Measurements from ENCODE around the gene SPOCK1. TPM values are rescaled to one million over a fixed set of nuclear protein-coding genes. Genes with fewer than 3 reads are reported as not detected.
"Not testable (repeated sequence)": the region's sequence is repeated elsewhere in the genome, so short reads cannot be mapped to it uniquely, and the experiment has no call there.

The SPOCK1 gene
- total and polyA plus RNA-seq, 2 donors (not counting 3 experiments of a cell fraction or from before 2014, with no cell fraction given) = 144 to 280 TPM

DNA sequence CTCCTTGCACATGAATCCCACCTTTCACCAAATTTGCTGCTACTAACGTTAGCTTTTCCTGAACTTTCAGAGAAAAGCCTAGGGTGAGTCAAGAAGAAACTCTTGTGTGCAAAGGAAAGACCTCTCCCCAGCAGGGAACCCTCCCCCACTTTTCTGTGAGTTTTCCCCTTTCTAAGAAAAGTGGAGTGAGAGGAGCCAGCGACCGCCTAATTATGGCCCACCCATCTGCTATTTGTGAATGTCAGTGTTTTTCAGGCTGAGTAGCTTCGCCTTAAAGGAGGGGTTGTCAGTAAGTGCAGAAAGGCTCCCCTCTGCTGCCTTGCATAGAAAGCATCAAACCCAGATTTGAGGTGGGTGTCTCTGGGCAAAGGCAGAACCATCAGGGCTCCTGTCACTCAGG, 46.8 kb upstream of the SPOCK1 start:
- DNase-seq (ENCODE audit: low read depth, low spot score) (no peak), FAIRE-seq (no peak)
- ChIA-PET CTCF (interaction anchor here (0.6 to 1.2 kb wide), 2 partner anchors 59 to 323 kb away, joined by 3 to 5 read pairs; no protein-coding TSS in a partner anchor), POLR2A (no interaction called here)
- TF ChIP-seq, protein P1, sequence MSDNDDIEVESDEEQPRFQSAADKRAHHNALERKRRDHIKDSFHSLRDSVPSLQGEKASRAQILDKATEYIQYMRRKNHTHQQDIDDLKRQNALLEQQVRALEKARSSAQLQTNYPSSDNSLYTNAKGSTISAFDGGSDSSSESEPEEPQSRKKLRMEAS (IDR thresholded peaks at IDR 0.05; ENCODE audit: insufficient read depth, insufficient read length) = no peak
- TF ChIP-seq POLR2A (IDR thresholded peaks at IDR 0.05; ENCODE audit: low read depth, low read length) (no peak), EZH2 (IDR thresholded peaks at IDR 0.05; ENCODE audit: borderline replicate concordance, low read depth, low read length, severe bottlenecking) (no peak), FOS (IDR thresholded peaks at IDR 0.05; ENCODE audit: borderline replicate concordance, insufficient read depth, low read length) (no peak)
- TF ChIP-seq, protein P2, sequence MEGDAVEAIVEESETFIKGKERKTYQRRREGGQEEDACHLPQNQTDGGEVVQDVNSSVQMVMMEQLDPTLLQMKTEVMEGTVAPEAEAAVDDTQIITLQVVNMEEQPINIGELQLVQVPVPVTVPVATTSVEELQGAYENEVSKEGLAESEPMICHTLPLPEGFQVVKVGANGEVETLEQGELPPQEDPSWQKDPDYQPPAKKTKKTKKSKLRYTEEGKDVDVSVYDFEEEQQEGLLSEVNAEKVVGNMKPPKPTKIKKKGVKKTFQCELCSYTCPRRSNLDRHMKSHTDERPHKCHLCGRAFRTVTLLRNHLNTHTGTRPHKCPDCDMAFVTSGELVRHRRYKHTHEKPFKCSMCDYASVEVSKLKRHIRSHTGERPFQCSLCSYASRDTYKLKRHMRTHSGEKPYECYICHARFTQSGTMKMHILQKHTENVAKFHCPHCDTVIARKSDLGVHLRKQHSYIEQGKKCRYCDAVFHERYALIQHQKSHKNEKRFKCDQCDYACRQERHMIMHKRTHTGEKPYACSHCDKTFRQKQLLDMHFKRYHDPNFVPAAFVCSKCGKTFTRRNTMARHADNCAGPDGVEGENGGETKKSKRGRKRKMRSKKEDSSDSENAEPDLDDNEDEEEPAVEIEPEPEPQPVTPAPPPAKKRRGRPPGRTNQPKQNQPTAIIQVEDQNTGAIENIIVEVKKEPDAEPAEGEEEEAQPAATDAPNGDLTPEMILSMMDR (IDR thresholded peaks at IDR 0.05; ENCODE audit: extremely low read depth in 1 of 2, insufficient read depth in 1 of 2, low read depth in 1 of 2, low read length in 2 of 2) = no peak
- no peaks in the 10 kb centered on the region for H3K36me3 ChIP-seq (ENCODE audit: control insufficient read depth in 2 of 2, extremely low read depth in 1 of 2, insufficient read depth in 2 of 2, low read length in 2 of 2)
- H3K4me1 ChIP-seq (ENCODE audit: control insufficient read depth, extremely low read depth, insufficient read depth, low read length) = no peaks in the 10 kb centered on the region
- intact Hi-C loops (cut with micrococcal nuclease) (no loop called here), dilution Hi-C loops (cut with MboI; ENCODE audit: extremely low pct_ligation_motif_present, low sequenced_read_pairs) (no loop called here)
- no peak overlapping the region for H2AFZ ChIP-seq (ENCODE audit: low read depth, low read length)
- no peak overlapping the region for H3K27ac ChIP-seq (ENCODE audit: insufficient read depth, low read depth, low read length)
- no peaks in the 10 kb centered on the region for H3K9me3 ChIP-seq (replicated peaks; ENCODE audit: control insufficient read depth, insufficient read depth, low read length)
- no peaks in the 10 kb centered on the region for H3K9me1 ChIP-seq (replicated peaks; ENCODE audit: control insufficient read depth, extremely low read depth, insufficient read depth, low read length)
- no peaks in the 10 kb centered on the region for H3K79me2 ChIP-seq (ENCODE audit: control insufficient read depth, insufficient read depth, low read length)
- no peak overlapping the region for H3K4me3 ChIP-seq (replicated peaks in 1 of 3; ENCODE audit: insufficient read depth in 1 of 3, low read depth in 1 of 3, low read length in 3 of 3)
- no peaks in the 10 kb centered on the region for H4K20me1 ChIP-seq (replicated peaks; ENCODE audit: control insufficient read depth, extremely low read depth, insufficient read depth, low read length)
- no TSS peak for BruUV-seq (replicated peaks)
- H3K9ac ChIP-seq (replicated peaks; ENCODE audit: extremely low read depth, insufficient read depth, low read length) = no peak overlapping the region
- no peak overlapping the region for H3K4me2 ChIP-seq (ENCODE audit: insufficient read depth, low read length)
- peaks cover 9 to 30% of the 10 kb centered on the region in 2 experiments for H3K27me3 ChIP-seq (ENCODE audit: control insufficient read depth in 2 of 2, insufficient read depth in 2 of 2, low read length in 2 of 2)

DNA sequence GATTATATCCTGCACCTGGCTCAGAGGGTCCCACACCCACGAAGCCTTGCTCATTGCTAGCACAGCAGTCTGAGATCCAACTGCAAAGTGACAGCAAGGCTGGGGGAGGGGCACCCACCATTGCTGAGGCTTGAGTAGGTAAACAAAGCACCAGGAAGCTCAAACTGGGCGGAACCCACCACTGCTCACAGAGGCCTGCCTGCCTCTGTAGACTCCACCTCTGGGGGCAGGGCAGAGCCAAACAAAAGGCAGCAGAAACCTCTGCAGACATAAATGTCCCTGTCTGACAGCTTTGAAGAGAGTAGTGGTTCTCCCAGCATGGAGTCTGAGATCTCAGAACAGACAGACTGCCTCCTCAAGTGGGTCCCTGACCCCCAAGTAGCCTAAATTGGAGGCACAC, 36.3 kb upstream of the SPOCK1 start:
- DNase-seq (ENCODE audit: low read depth, low spot score); H3K4me2 ChIP-seq (ENCODE audit: insufficient read depth, low read length); H3K27me3 ChIP-seq (ENCODE audit: control insufficient read depth in 2 of 2, insufficient read depth in 2 of 2, low read length in 2 of 2); H3K4me3 ChIP-seq (replicated peaks in 1 of 3; ENCODE audit: insufficient read depth in 1 of 3, low read depth in 1 of 3, low read length in 3 of 3); H3K27ac ChIP-seq (ENCODE audit: insufficient read depth, low read depth, low read length); BruUV-seq (replicated peaks); POLR2A ChIA-PET; CTCF ChIA-PET; intact Hi-C loops (cut with micrococcal nuclease); dilution Hi-C loops (cut with MboI; ENCODE audit: extremely low pct_ligation_motif_present, low sequenced_read_pairs); FAIRE-seq; H3K36me3 ChIP-seq (ENCODE audit: control insufficient read depth in 2 of 2, extremely low read depth in 1 of 2, insufficient read depth in 2 of 2, low read length in 2 of 2); H3K4me1 ChIP-seq (ENCODE audit: control insufficient read depth, extremely low read depth, insufficient read depth, low read length); H2AFZ ChIP-seq (ENCODE audit: low read depth, low read length); H3K9ac ChIP-seq (replicated peaks; ENCODE audit: extremely low read depth, insufficient read depth, low read length); H3K79me2 ChIP-seq (ENCODE audit: control insufficient read depth, insufficient read depth, low read length); H3K9me1 ChIP-seq (replicated peaks; ENCODE audit: control insufficient read depth, extremely low read depth, insufficient read depth, low read length); H4K20me1 ChIP-seq (replicated peaks; ENCODE audit: control insufficient read depth, extremely low read depth, insufficient read depth, low read length); H3K9me3 ChIP-seq (replicated peaks; ENCODE audit: control insufficient read depth, insufficient read depth, low read length): not testable (repeated sequence)

Measured in endothelial cell of umbilical vein (primary cell).